CD4-positive, alpha-beta T cell treated with Interleukin-15 for 4 hours (primary cell): ENCODE results near the gene GPBAR1.
"Not testable (repeated sequence)": the region's sequence is repeated elsewhere in the genome, so short reads cannot be mapped to it uniquely, and the experiment has no call there.

Source experiments
- DNase-seq: peaks from one replicate; pipeline ENCODE4 v3.0.0-alpha.2; 2020; ENCODE audit warnings: low spot score

GPBAR1 gene

DNA sequence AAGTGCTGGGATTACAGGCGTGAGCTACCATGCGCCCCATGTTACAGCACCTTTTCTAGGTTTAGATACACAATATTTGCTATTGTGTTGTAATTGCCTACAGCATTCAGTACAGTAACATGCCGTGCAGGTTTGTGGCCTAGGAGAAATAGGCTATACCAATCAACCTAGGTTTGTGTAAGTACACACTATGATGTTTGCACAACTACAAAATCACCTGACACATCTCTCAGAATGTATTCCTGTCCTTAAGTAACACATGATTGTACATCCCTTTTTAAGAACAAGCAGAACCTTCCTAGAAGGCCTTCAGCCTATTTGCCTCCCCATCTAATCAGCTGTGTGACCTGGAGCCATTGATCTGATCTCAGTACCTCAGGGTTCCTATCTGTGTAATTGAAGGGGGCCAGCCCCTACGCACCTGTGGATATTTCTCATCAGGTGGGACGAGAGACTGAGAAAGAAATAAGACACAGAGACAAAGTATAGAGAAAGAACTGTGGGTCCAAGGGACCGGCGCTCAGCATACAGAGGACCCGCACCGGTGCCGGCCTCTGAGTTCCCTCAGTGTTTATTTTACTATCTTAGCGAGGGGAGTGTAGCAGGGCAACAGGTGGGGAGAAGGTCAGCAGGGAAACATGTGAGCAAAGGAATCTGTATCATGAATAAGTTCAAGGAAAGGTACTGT, 50.2 kb downstream of the GPBAR1 start:
- no peak for DNase-seq

DNA sequence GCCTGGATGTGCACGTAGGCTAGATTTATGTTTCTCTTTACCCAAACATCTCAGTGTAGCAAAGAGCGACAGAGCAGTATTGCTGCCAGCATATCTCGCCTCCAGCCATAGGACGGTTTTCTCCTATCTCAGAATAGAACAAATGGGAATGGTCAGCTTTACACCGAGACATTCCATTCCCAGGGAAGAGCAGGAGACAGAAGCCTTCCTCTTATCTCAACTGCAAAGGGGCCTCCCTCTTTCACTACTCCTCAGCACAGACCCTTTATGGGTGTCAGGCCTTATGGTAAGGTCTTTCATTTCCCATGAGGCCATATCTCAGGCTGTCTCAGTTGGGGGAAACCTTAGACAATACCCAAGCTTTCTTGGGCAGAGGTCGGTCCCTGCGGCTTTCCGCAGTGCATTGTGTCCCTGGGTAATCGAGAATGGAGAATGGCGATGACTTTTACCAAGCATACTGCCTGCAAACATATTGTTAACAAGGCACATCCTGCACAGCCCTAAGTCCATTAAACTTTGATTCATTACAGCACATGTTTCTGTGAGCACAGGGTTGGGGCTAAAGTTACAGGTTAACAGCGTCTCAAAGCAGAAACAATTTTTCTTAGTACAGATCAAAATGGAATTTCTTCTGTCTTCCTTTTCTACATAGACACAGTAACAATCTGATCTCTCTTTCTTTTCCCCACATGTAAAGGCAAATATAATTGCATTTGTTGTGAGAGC, 50.9 kb downstream of the GPBAR1 start:
- DNase-seq, result not testable (repeated sequence)

DNA sequence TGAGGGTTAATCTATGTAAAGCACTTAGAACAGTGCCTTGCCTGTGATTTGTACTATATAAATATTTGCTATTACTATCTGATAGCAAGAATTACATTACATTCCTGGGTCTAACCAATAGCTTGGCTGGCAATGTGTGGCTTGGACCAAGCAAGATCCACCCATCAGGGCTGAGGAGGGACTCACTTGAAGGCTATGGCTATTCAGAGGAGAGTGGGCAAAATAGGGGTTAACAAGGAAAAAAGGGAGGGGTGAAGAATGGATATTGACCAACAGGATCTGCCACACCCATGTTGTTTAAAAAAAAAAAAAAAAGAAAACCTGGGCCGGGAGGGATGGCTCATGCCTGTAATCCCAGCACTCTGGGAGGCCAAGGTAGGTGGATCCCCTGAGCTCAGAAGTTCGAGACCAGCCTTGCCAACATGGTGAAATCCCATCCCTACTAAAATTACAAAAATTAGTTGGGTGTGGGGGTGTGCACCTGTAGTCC, 51.5 kb downstream of the GPBAR1 start:
- no peak for DNase-seq

DNA sequence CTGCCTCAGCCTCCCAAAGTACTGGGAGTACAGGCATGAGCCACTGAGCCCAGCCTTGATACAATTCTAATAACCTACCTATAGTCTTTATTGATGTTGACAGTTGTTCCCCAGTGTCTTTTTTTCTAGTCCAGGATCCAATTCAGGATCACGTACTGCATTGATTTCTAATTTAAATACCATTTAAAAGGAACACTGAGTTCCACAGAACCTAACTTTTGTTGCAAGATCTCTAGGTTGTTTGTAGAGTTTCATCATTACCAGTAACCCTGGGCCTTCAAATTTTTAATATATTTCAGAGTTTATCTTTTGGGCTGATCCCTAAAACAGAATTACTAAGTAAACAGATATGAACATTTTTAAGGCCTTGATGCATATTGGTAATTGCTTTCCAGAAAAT, 52.5 kb downstream of the GPBAR1 start:
- DNase-seq, result no peak
